Measurements from ENCODE around the gene TNIK.

TNIK gene

DNA sequence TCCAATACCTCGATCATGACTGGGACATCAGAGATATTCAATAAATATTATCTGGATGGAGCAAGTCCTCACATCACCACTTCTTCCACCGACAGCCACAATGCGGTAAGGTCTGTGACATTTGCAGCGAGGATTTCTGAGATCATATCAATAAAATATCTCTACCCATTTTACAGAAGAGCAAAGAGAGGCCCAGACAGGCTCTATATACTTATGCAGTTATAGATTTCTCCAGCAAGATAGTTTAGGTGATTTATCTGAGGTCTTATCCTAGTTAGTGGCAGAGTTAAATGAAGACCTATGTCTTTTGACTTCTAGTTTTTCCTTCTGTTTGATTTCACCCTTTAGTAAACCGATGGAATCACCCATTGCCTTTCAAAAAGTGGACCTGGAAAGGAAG is 81.6 kb downstream of the TNIK start:
- H3K27ac ChIP-seq: no peak overlapping the region
- POLR2A ChIA-PET (ENCODE audit: low non-redundant PET): no interaction called here
- CTCF ChIA-PET: interaction anchor here (0.9 kb wide), 1 partner anchor 8 kb away, joined by 3 read pairs; no protein-coding TSS in a partner anchor
- DNase-seq (ENCODE audit: low spot score): no peak
- TF ChIP-seq, protein P1, sequence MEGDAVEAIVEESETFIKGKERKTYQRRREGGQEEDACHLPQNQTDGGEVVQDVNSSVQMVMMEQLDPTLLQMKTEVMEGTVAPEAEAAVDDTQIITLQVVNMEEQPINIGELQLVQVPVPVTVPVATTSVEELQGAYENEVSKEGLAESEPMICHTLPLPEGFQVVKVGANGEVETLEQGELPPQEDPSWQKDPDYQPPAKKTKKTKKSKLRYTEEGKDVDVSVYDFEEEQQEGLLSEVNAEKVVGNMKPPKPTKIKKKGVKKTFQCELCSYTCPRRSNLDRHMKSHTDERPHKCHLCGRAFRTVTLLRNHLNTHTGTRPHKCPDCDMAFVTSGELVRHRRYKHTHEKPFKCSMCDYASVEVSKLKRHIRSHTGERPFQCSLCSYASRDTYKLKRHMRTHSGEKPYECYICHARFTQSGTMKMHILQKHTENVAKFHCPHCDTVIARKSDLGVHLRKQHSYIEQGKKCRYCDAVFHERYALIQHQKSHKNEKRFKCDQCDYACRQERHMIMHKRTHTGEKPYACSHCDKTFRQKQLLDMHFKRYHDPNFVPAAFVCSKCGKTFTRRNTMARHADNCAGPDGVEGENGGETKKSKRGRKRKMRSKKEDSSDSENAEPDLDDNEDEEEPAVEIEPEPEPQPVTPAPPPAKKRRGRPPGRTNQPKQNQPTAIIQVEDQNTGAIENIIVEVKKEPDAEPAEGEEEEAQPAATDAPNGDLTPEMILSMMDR (conservative IDR thresholded peaks at IDR 0.05; ENCODE audit: low read depth): no peak

DNA sequence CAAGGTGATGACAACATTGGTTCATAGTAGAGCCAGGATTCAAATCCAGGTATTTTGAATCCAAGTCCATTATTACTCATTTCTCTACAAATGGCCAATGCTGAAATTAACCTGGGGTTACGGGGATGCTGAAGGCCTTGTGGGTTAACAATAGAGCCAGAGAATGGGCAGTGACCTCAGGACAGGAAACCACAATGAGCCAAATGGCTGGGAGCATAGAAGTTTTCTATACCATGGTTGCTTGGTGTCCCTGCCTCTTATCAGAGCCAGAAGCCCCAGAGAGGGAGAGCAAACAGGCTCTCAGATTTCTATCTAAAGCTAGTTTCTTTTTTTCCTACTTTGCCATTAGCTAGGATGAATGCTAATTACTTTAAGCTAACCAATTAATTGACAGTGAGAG is 82.3 kb downstream of the TNIK start:
- TF ChIP-seq, protein P1 (conservative IDR thresholded peaks at IDR 0.05; ENCODE audit: low read depth): no peak
- DNase-seq (ENCODE audit: low spot score): no peak
- ChIA-PET CTCF (interaction anchor here (0.9 kb wide), 1 partner anchor 9 kb away, joined by 3 read pairs; no protein-coding TSS in a partner anchor), POLR2A (ENCODE audit: low non-redundant PET) (no interaction called here)
- H3K27ac ChIP-seq: no peak overlapping the region

DNA sequence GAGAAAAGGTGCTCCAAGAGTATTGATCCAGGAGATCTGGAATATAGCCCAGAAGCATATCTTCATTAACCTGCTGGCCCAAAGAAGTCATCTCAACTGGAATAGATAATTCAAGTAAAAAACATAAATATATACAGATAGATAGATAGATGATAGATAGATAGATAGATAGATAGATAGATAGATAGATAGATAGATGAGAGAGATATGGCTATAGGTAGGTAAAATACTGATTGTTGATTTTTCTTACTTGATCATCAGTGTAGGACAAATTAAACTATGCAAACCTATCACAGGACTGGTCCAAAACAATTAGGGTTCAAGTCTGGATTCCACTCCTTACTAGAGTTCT is 83.6 kb downstream of the TNIK start:
- H3K27ac ChIP-seq: no peak overlapping the region
- no peak for DNase-seq (ENCODE audit: low spot score)
- ChIA-PET POLR2A (ENCODE audit: low non-redundant PET) (no interaction called here), CTCF (no interaction called here)
- TF ChIP-seq, protein P1 (conservative IDR thresholded peaks at IDR 0.05; ENCODE audit: low read depth): no peak

DNA sequence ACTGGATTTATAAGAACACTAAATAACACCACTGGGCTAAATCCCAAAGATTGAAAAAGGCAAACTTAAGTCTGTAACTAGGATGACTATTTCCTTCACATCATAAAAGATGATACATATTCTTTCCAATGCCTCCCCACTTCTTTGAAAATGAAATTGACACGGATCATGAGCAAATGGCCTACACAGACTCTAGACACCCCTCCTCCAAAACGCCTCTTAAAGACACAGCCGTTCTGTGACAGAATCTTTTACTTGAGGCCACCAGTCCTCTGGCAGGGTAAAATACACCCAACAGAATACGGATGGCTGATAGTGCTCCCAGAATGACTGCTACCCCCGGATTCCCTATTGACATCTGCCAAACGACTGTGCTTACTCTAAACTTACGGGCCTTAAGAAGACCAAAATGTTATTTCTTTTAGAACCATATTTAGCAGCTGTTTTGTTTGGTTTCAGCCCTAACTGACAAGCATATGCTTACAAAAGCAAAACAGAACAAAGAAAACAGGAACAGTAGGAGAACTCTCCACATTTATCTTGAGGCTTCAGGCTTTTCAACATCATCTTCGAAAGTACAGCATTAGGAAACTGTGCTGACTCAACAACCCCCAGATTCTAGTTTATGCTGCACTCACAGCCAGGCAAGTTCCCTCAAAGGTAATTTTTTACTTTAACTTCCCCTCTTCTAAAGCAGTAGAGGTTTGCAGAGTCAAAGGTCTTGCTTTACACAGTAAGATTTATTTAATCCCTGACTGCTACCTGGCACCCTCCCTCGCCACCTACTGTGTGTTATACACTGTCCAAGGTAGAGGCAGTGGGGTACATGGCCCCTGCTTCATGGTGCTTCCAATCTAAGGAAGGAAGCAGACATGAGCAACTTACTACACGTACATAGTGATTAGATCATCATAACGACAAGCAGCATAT is 84.3 kb downstream of the TNIK start:
- ChIA-PET CTCF (interaction anchor here (0.9 kb wide), 1 partner anchor 23 kb away, joined by 3 read pairs; no protein-coding TSS in a partner anchor), POLR2A (ENCODE audit: low non-redundant PET) (no interaction called here)
- no peak for DNase-seq (ENCODE audit: low spot score)
- no peak overlapping the region for H3K27ac ChIP-seq
- TF ChIP-seq, protein P1 (conservative IDR thresholded peaks at IDR 0.05; ENCODE audit: low read depth): no peak

DNA sequence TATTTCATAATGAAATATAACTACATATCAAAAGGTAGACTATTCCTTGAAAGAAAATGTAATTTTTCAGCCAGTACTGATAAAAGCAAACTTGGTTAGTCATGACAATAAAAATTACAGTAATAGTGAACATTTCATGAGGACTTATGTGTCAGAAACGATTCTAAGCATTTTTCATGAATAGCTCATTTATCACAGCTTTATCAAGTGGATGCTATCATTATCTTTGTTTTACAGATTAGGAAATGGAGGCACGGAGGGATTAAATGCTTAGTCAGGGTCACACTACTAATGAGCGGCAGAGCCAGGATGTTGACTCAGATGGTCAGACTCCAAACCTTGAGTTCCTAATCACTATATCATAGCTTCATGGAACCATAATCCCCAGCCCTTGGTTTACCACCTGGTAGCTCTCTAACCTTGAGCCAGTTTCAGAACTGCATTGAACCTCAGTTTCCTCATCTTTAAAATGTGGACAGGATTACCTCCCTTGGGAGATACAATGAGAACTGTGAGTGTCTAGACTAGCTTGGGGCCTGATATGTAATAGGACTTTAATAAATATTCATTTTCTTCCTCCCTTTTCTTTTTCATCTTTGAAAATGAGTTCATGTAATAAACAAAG is 85.4 kb downstream of the TNIK start:
- POLR2A ChIA-PET (ENCODE audit: low non-redundant PET): no interaction called here
- no peak overlapping the region for H3K27ac ChIP-seq
- TF ChIP-seq, protein P1 (conservative IDR thresholded peaks at IDR 0.05; ENCODE audit: low read depth): no peak
- DNase-seq (ENCODE audit: low spot score): no peak
- CTCF ChIA-PET: interaction anchor here (0.5 to 0.9 kb wide), 3 partner anchors 21 to 481 kb away, joined by 3 to 4 read pairs (median 4); no protein-coding TSS in a partner anchor

DNA sequence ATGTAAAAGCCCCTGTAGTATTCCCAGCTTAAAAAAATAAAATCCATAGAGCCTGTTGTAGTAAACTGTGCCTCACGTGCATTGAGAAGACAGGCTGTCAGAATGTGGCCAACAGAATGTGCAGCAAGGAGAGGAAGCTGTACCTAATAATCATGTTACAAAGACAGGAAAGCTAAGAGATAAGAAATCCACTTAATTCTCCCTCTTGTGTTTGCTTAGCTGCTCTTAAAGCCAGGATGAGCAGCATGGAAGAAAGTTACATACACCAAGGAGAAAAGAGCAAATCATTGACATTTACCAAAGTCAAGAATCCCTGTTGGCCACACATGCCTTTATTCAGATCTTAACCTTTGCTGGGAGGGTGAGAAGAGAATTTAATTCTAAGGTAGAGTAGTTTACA is 85.9 kb downstream of the TNIK start:
- no peak for DNase-seq (ENCODE audit: low spot score)
- TF ChIP-seq, protein P1 (conservative IDR thresholded peaks at IDR 0.05; ENCODE audit: low read depth): no peak
- no peak overlapping the region for H3K27ac ChIP-seq
- POLR2A ChIA-PET (ENCODE audit: low non-redundant PET): no interaction called here
- CTCF ChIA-PET: interaction anchor here (0.5 kb wide), 1 partner anchor 435 kb away, joined by 4 read pairs; no protein-coding TSS in a partner anchor

Measured in RWPE1 (cell line).